H1 (cell line): ENCODE results near the gene RPL38. TPM values are rescaled to one million over a fixed set of nuclear protein-coding genes. Genes with fewer than 3 reads are reported as not detected.

Experiments
- BRCA1 ChIP-seq: IDR thresholded peaks from 2 replicates; pipeline ENCODE4 v1.6.1; 2012; ENCODE audit warnings: low read depth, low read length, improper control_type of control experiment
- HDAC6 ChIP-seq: IDR thresholded peaks from one replicate; pipeline ENCODE4 v1.7.1; 2012; ENCODE audit warnings: low read depth, mild to moderate bottlenecking, inconsistent platforms, low read length, moderate library complexity
- polyA plus RNA-seq, 7 experiments: library from polyadenylated mRNA; depleted of rRNA in 3 of 7; stranded (reverse) in 5 of 7; unstranded in 2 of 7; fragments of >200 nt in 5 of 7; fragments of 200-250 nt in 2 of 7; gene quantifications; 1 replicate in 5 of 7; 2 replicates in 1 of 7; 4 replicates in 1 of 7; pipeline versions ENCODE4 v1.2.1 to v1.2.3, GENCODE V29; 2011 to 2013; ENCODE audit warnings: missing spikeins in 2 of 7, mixed read lengths in 2 of 7
- total RNA-seq: library from RNA; stranded (reverse); fragmentation: NEBNext Ultra II Directional; extraction: Animal tissue kit (Norgen Biotek cat#: 25700); gene quantifications from 2 replicates; pipeline ENCODE4 v1.2.1, GENCODE V29; 2021

The RPL38 gene
- total and polyA plus RNA-seq, 2 of the 8 experiments (the other 6 are each of a cell fraction or from before 2014, with no cell fraction given), result 412 to 1,195 TPM

- TF ChIP-seq BRCA1 (no peak), HDAC6 (no peak)
- TF ChIP-seq, all 59 proteins: peak for 0
Measured at GRCh38 chr17:74197801-74198200, 5.7 kb upstream of the RPL38 start (continued).
